ENCODE data around the gene GABRR3.

- TF ChIP-seq CTCF (IDR thresholded peaks at IDR 0.05; ENCODE audit: low read depth, low read length, poor library complexity, severe bottlenecking) (no peak), EZH2phosphoT487 (IDR thresholded peaks at IDR 0.05; ENCODE audit: borderline replicate concordance, low read length) (no peak)
Measured at GRCh38 chr3:97969541-97969940, 65.6 kb downstream of the GABRR3 start.
